Measurements from ENCODE around the gene ACSM3.
"Not testable (repeated sequence)": the region's sequence is repeated elsewhere in the genome, so short reads cannot be mapped to it uniquely, and the experiment has no call there.

ACSM3 gene

DNA sequence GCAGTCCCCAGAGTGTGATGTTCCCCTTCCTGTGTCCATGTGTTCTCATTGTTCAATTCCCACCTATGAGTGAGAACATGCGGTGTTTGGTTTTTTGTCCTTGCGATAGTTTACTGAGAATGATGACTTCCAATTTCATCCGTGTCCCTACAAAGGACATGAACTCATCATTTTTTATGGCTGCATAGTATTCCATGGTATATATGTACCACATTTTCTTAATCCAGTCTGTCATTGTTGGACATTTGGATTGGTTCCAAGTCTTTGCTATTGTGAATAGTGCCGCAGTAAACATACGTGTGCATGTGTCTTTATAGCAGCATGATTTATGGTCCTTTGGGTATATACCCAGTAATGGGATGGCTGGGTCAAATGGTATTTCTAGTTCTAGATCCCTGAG lies 8.0 kb upstream of the ACSM3 start:
- not testable (repeated sequence) for DNase-seq

DNA sequence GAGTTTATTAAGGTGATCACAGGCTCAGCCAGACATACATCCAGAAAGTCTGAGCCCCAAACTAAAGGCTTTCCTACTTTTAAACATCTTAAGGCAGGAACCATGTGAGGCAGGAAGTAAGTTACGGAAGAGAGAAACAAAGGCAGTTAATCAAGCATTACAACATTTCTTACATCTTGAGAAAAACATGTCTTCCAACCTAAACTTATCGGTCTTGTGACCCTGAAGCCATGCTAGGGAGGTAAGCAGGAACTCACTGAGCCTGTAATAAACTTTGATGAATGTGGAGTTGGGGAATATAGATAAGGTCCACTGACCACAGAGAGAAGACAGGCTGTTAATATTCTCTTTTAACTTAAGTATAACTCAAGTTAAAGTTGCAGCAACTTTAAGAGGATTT lies 3.5 kb upstream of the ACSM3 start:
- DNase-seq, result no peak

DNA sequence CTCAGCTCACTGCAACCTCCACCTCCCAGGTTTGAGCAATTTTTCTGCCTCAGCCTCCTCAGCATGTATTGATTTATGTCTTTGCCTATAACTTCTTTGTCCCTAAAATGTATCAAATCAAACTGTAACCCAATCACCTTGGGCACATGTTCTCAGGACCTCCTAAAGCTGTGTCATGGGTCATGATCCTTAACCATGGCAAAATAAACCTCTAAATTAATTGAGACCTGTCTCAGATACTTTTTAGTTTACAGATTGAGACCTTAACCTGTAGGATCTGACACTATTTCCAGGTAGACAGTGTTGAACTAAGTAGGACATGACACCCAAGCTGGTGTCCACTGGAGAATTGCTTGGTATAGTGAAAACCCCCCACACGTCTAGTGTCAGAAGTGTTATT lies 2.6 kb upstream of the ACSM3 start:
- no peak for DNase-seq

DNA sequence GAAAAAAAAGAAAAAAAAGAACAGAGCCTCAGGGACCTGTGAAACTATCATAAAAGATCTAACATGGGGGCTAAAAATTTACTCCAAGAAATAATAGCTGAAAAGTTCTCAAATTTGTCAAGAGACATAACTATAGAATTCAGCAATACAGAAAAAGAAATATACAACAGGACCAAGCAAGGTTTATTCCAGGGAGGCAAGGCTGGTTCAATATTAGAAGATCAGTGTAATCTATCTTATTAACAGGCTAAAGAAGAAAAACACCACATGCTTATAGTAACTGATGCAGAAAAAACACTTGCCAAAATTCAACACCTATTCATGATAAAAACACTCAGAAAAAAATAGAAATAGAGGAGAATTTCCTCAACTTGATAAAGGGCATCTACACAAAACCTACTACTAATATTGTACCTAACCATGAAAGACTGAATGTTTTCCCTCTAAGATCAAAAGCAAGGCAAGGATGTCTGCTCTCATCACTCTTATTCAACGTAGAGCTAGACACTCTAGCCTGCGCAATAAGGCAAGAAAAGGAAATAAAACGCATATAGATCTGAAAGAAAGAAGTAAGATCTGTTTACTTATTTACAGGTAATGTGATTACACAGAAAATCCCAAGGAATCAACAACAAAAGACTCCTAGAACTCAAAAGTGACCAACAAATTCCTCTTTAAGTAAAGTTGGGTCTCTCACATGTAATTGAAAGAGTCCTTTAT lies 1.2 kb upstream of the ACSM3 start:
- DNase-seq, result no peak

DNA sequence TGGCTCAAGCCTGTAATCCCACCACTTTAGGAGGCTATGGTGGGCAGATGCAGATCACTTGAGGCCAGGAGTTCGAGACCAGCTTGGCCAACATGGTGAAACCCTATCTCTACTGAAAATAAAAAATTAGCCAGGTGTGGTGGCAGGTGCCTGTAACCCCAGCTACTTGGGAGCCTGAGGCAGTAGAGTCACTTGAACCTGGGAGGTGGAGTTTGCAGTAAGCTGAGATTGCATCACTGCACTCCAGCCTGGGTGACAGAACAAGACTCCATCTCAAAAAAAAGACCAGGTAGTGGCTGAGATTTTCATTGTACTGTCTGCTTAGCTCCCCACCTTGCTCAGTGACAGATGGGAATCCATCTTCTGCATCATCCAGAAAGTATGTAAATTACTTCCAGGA lies 634 bp downstream of the ACSM3 start:
- DNase-seq, result not testable (repeated sequence)

DNA sequence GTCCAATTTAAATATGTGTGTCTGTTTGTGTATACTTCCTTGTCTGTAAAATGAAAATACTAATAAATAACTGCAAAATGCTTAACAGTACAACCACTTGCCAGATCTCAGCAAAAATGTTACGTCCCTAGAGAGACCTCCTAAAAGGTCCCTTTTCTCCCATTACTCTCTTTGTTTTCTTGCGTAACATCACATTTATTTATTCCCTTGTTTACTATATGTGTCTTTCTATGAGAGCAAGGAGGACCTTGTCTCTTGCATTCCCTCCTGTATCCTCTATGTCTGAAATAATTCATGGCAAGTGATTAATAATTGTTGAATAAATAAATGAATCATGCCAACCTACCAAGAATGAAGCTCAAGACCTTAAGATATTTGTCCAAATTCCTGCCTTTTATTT lies 1.9 kb downstream of the ACSM3 start:
- DNase-seq, result no peak

DNA sequence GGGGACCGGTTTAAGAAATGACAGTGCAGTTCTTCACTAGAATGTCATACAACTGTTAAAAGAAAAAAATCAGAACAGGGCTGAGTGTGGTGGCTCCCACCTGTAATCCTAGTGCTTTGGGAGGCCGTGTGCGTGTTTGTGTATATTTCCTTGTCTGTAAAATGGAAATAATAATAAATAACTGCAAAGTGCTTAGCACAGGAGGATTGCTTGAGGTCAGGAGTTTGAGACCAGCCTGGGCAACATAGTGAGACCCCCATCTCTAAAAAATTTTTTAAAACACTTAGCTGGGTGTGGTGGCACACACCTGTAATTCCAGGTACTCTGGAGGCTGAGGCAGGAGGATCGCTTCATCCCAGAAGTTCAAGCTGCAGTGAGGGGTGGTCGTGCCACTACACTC lies 2.5 kb downstream of the ACSM3 start:
- DNase-seq, result no peak

DNA sequence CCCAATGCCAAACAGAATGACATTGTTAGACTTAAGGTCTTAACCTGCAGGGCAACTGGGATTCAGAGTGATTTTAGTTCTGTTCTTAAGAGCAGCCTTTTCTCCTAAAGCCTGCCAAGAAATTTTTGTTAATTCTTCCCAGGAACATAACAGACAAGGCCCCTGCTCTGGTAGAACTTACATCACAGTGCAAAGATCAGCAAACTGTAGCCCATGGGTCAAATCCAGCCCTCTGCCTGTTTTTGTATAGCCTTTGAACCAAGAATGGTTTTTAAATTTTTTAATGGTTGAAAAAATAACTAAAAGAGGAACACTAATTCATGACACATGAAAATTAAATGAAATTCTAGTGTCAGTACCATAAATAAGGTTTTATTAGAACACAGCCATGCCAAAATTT lies 3.8 kb downstream of the ACSM3 start:
- DNase-seq, result no peak

DNA sequence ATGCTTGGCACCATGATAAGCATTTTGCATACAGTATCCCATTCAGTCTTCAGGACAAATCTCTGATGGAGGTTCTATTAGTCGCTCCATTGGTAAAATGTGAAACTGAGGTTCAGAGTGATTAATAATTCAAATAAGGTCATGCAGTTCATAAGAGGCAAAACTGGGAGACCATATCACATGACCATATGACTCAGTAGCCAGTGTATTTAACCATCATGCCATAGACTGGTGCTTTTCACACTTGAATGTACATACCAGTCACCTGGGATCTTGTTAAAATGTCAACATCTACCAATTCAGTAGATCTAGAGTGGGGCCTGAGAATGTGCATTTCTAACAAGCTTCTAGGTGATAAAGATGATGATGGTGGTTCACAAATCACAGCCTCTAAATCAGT lies 4.3 kb downstream of the ACSM3 start:
- no peak for DNase-seq

DNA sequence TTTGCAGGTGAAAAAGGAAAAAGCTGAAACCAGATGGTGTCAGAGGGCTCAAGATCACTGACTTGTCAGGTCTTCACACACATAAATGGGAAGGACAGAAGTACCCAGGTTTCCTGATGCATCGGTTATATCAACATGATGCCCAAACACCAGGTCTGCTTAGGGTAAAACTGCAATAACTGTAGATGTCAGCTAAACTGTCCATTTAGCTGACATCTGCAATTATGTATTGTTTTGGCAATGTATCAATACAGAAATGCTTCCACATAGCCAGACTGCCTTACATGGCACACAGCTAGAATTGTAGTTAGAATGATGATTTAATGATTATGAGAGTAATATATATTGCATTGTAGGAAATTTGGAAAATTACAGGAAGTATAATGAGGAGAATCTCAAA lies 5.0 kb downstream of the ACSM3 start:
- no peak for DNase-seq

DNA sequence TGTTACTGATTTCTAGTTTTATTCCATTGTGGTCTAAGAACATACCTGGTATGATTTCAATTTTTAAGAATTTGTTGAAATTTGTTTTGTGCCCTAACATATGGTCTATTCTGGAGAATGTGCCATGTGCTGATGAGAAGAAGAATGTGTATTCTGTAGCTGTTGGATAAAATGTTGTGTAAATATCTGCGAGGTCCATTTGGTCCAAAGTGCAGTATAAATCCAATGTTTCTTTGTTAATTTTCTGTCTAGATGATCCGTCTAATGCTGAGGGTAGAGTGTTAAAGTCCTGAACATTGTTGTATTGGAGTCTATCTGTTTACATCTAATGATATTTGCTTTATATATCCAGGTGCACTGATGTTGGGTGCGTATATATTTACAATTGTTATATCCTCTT lies 9.9 kb downstream of the ACSM3 start:
- no peak for DNase-seq

DNA sequence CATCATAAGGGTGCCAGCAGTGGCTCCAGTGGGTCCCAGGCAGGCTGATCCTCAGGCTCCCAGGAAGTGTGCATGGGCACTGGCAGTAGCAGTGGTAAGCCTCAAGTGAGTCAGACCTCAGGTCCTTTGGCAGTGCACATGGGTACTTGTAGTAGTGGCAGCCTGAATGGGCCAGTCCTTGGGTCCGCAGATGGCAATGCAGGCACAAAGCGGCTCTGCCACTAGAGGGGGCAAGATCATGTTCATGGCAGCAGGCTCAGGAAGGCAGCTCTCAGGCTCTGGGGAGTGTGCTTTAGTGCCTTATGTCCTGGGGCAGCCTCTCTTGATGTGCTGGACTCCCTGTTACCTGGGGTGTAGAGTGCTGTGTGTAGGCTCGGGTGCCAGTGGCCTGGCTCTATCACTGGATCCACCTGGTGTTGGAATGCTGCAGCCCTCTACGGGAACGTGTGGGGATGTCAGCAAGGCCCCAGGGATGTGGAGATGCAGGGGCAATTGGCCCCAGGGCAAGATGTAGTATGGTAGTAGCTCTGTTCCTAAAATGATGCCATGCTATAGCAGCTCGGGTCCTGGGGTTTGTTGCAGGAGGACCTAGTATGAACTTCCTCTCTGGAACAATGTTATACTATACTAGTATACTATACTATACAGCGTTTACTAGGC lies 11.0 kb downstream of the ACSM3 start:
- DNase-seq, result peak; percentile 63

DNA sequence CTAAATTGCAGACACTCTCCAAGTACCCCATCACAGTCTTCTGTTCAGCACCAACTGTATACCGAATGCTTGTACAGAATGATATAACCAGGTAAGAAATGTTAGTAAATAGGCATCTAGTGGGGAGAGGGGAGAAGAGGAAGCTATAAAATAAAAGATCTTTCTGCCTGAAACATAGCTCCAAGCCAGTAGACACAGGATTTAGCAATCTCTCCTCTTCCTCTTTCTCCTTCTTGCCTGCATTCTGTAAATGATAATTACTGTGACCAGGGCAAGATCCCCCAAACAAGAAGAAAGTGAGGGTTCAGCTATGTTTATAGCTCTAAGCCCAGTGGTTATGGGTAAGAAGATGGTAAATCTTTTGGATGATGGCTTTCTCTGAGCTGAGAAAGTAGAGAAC lies 17.9 kb downstream of the ACSM3 start:
- DNase-seq, result no peak

DNA sequence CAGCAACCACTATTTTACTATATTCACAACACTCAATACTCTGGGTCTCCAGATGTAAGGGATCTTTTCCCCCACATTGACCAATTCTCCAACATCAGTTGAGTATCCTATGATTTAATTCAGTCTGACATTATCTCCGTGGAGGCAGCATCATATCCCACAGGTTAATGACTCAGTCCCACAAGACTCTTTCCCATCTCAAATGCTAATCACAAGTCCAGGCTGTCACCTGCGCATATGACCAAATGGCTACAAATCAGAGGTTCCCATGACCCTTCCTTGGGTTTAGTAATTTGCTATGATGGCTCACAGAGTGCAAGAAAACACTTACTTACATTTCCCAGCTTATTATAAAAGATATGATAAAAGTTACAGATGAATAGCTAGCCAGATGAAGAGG lies 18.7 kb downstream of the ACSM3 start:
- no peak for DNase-seq

DNA sequence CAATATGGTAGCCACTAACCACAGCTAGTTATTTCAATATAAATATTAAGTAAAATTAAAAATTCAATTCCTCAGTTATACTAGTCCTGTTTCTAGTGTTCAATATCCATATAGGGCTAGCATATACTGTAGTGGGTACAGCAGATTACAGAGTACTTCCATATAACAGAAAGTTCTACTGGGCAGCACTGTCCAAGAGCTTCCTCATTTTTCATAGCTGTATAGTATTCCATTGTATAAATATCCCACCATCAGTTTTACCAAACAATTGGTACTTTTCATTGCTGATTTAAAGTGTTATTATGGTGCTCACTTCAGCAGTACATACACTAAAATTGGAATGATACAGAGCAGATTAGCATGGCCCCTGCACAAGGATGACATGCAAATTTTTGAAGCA lies 20.4 kb downstream of the ACSM3 start:
- no peak for DNase-seq

DNA sequence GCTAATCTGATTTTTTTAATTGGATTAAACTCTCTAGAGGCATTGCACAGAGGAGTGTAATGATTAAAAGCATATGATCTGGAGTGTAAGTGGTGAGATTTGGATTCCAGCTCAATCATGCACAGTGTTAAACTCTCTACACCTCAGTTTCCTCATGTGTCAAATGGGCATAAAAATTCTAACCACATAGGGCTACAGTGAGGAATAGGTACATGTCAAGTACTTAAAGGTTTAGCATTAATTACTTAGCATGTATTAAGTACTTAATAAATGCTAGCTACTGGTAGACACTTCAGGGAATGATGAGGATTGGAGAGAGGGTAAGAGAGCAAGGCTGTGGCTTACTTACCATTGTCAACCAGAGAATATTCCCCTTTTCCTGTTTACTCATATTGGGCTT lies 25.3 kb downstream of the ACSM3 start:
- DNase-seq, result no peak

DNA sequence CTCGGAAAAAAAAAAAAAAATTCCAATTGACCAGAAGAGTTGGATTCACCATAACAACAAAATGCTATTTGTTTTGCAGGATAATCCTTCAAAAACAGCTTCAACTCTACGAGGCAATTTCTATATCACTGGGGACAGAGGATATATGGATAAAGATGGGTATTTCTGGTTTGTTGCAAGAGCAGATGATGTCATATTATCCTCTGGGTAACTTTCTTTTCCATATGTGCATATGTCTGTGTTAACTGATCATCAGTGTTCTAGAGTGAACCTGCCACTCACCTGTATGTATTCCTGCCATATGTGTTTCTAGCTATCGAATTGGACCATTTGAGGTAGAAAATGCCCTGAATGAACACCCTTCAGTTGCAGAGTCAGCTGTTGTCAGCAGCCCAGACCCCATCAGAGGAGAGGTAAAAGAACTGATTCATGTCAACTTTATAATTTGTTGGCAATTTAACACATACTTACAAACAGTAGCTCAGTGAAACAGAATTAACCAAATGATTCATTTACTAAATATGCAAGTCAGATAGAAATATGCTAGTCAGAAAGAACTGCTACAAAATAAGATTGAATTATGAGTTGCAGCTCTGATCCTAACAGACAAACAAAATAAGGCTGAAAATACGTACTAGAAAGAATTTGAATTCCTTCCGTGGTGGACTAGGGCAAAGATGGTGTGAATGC lies 28.3 kb downstream of the ACSM3 start:
- DNase-seq, result no peak

DNA sequence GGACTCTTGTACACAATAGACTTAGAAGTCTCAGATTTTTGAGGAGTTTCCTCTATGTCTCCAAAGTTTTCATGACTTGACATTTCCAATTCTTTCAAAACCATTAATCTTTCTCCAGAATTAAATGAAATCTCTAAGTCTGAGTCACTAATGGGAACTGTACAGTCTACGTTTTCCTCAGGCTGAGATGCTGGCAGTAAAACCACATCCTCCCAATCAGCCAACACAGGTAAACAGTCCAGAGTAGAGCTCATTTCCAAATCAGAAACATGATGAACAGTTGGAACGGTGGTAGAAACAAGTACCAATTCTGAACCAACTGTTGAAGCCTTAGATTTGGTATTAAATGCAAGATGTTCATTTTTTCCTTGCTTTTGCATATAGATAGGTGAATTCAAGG lies 34.5 kb downstream of the ACSM3 start:
- no peak for DNase-seq

DNA sequence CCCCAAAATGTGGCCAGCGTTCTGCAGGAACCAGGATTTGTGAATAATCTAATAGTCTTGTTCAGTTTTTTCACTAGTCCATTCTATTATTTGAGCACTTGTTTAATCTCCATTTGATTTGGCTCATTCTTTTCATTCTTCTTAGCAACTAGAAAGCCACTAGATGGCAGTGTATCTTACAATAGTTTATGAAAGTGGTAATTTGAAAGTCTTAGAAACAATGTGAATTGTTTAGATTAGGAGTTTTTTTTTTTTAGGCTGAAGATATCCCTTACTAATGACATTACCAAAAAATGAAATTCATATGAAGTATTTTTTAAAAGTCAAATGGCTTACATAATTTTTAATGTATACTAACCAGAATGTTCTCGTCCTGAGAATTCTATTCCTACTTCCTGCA lies 35.8 kb downstream of the ACSM3 start:
- DNase-seq, result no peak

DNA sequence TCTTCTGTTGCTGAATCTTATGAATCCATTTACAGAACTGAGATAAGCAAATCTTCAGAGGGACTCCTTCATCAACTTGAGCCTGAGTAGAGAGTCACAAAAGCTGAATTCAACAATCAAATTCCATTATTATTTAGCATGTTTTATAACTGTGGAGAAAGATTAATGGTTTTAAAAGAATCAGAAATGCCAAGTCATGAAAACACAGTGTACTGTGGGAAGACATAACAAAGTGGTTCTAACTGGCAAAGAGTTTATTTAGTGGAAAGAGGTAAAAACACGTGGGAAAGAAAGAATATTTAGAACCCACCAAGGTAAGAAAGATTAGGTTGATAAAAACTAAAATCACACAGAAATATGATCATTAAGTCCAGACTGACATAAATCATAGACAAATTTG lies 37.5 kb downstream of the ACSM3 start:
- DNase-seq, result no peak

DNA sequence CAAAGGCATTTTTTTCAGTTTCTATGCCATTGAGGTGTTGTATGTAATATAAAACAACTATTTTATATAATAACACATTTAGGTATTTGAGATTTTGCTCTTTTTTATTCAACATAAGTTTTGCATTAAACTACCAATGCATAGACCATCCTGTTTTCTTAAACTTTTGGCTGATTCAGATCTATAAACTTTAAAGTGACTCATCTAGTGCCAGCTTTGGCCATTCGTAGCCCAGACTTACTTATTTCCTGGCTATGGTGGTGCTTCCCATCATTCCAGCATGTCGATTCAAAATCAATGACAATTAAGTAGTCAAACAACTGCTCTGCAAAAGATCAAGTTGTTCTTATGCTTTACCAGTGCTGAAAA lies 39.4 kb downstream of the ACSM3 start:
- no peak for DNase-seq

DNA sequence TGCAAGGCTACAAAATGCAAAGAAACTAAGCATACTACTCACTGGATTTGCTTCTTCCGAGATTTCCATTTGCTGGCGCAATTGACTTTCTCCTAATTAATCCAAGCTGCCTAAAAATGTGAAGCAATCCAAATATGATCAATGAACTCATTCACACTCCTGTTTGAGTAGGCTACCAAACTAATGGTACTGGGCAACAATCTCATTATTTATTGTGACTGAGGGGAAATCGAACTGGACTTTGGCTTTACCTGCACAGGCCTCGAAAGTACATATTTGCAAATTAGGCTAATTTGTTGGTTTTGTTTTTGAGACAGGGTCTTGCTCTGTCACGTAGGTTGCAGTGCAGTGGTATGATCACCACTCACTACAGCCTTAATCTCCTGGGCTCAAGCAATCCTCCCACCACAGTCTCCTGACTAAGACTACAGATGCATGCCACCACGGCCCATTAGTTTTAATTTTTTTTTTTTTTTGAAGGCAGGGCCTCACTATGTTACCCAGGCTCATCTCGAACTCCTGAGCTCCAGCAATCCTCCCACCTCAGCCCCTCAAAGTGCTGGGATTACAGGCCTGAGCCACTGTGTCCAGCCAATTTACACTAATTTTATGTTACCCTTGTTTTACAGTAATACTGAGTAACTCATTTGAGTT lies 39.9 kb downstream of the ACSM3 start:
- DNase-seq, result no peak

DNA sequence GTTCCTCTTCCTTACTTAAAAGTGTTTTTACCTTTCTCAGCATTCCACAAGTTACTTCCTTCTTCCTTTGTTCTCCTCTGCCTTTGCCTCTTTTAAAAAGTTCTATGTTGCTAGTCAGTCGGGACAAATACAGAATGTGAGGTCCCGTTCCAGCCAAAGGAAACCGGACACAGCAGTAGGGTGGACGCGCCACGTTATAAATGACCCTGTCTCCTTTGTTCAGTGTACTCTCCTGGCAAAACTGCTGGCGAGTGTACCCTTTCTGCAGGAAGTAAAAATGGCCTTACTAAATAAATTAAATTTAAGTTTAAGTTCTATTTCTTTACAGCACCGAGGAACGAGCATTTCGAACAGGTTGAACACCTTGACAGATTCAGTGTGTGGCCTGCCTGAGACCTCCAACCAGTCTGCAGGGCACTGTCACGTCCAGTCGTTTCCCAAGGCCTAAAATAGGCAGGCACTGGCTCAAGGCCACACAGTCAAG lies 41.9 kb downstream of the ACSM3 start:
- DNase-seq, result not testable (repeated sequence)
